Measurements from ENCODE around the gene NTMT2.

Gene NTMT2

GRCh38 chr1:170150921-170151320 is 5.2 kb downstream of the NTMT2 start:
- H3K27ac ChIP-seq, result no peak overlapping the region
- no peak for TF ChIP-seq CTCF (conservative IDR thresholded peaks at IDR 0.05; ENCODE audit: low read depth)
- DNase-seq (ENCODE audit: low spot score), result no peak
- ChIA-PET POLR2A (ENCODE audit: low non-redundant PET) (no interaction called here), CTCF (no interaction called here)

GRCh38 chr1:170153417-170153816 is 7.7 kb downstream of the NTMT2 start:
- ChIA-PET POLR2A (ENCODE audit: low non-redundant PET) (no interaction called here), CTCF (interaction anchor here (0.7 kb wide), 1 partner anchor 401 kb away, joined by 3 read pairs; no protein-coding TSS in a partner anchor)
- H3K27ac ChIP-seq, result no peak overlapping the region
- no peak for DNase-seq (ENCODE audit: low spot score)
- TF ChIP-seq CTCF (conservative IDR thresholded peaks at IDR 0.05; ENCODE audit: low read depth), result no peak

- TF ChIP-seq CTCF (conservative IDR thresholded peaks at IDR 0.05; ENCODE audit: low read depth), result no peak
- CTCF ChIA-PET, result no interaction called here
Measured at GRCh38 chr1:170155055-170155454, 9.3 kb downstream of the NTMT2 start.

GRCh38 chr1:170156594-170156993 is 10.8 kb downstream of the NTMT2 start:
- no peak overlapping the region for H3K27ac ChIP-seq
- POLR2A ChIA-PET (ENCODE audit: low non-redundant PET), result no interaction called here
- TF ChIP-seq CTCF (conservative IDR thresholded peaks at IDR 0.05; ENCODE audit: low read depth), result no peak
- no peak for DNase-seq (ENCODE audit: low spot score)
- CTCF ChIA-PET, result interaction anchor here (0.6 kb wide), 1 partner anchor 16 kb away, joined by 4 read pairs; no protein-coding TSS in a partner anchor

More at GRCh38 chr1:170155055-170155454, 9.3 kb downstream of the NTMT2 start:
- no peak overlapping the region for H3K27ac ChIP-seq
- no peak for DNase-seq (ENCODE audit: low spot score)
- POLR2A ChIA-PET (ENCODE audit: low non-redundant PET), result no interaction called here

- no peak overlapping the region for H3K27ac ChIP-seq
- CTCF ChIA-PET, result no interaction called here
- no peak for DNase-seq (ENCODE audit: low spot score)
- no peak for TF ChIP-seq CTCF (conservative IDR thresholded peaks at IDR 0.05; ENCODE audit: low read depth)
- POLR2A ChIA-PET (ENCODE audit: low non-redundant PET), result no interaction called here
Measured at GRCh38 chr1:170157820-170158219, 12.1 kb downstream of the NTMT2 start.

- CTCF ChIA-PET, result interaction anchor here (0.7 kb wide), 1 partner anchor 11 kb away, joined by 5 read pairs; no protein-coding TSS in a partner anchor
- no peak overlapping the region for H3K27ac ChIP-seq
- DNase-seq (ENCODE audit: low spot score), result no peak
- POLR2A ChIA-PET (ENCODE audit: low non-redundant PET), result no interaction called here
- TF ChIP-seq CTCF (conservative IDR thresholded peaks at IDR 0.05; ENCODE audit: low read depth), result no peak
Measured at GRCh38 chr1:170162459-170163246, 16.9 kb downstream of the NTMT2 start.

All from RWPE1 (cell line).